NCI-H2196 (cell line): ENCODE data around the gene TBX21.

Experiments
- DNase-seq: peaks from one replicate; lab custom pipeline; 2025; ENCODE audit not compliant: unreplicated experiment; lab: John Stamatoyannopoulos, UW

The TBX21 gene

GRCh38 chr17:47712330-47713023 is 20.6 kb upstream of the TBX21 start:
- no peak for DNase-seq

GRCh38 chr17:47713980-47714700 is 18.9 kb upstream of the TBX21 start:
- DNase-seq = no peak

DNA sequence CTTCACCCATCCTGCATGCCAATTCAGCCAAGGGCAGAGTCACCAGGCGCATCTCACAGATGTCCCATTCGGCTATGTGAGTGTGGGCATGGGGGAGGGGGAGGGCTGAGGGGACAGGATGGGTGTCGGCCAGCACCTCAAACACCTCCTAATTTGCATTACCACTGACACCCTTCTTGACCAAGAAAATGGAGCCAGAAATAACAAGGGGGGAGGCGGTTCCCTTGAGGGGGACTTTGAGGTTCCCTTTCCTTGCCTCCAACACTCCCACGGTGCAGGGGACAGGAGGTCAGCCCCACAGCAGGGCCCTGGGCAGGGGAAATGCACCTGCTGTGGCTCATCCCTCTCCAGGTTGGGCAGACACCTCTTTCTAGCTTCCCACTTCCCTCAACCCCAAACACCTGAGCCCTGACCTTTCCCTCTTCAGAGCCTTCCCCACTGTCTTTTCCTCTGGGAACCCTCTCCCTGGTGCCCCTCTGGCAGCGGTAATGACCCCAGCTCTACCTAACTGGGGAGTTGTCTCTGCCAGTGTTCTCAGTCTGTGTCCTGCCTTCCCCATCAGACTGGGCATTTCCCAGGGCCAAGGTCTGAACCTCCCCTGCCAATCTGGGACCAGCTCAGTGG is 18.2 kb upstream of the TBX21 start:
- DNase-seq = no peak

GRCh38 chr17:47715669-47716325 is 17.2 kb upstream of the TBX21 start:
- DNase-seq = no peak

DNA sequence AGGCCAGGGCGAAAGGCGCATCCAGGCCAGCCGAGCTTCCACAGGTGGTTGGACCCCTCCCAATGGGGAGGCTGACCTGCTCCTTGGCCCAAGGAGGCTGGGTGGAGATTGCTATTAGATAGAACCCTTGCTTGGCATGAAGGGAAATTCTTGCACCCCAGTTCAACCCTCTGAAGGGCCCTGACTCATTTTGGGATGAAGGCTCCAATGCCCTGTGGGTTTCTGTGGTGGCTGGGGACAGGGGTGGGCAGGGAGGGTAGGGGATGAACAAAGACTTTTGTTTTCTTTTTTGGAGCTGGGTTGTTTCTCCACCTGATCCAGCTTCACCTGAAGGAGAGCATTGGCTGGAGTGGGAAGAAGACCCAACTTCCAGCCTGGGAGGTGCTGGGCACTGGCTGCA is 16.7 kb upstream of the TBX21 start:
- DNase-seq = no peak

GRCh38 chr17:47717261-47717697 is 15.8 kb upstream of the TBX21 start:
- no peak for DNase-seq

GRCh38 chr17:47717979-47718621 is 14.9 kb upstream of the TBX21 start:
- peak; percentile 29 for DNase-seq

GRCh38 chr17:47718634-47719405 is 14.2 kb upstream of the TBX21 start:
- DNase-seq = no peak

GRCh38 chr17:47719411-47720152 is 13.5 kb upstream of the TBX21 start:
- DNase-seq = no peak

DNA sequence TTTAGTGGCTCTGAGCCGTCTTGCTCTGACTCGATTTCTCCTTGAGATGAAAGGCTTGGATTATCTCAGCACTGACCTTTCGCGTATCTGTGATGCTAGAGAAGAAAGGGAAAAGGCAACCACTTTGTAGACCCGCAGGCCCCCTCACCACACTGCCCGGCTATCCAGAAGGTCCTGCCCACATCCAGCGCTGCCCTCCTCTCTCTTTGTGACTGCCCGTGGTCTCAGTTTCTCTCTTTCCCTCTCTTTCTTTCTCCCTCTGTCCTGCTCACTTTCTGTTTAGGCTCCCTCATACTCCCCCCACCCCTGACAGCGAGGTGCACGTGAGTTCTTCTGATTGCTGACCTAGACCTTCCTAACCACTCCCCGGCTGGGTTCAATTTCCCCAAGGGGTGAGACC is 12.8 kb upstream of the TBX21 start:
- DNase-seq = no peak

GRCh38 chr17:47720754-47721533 is 12.1 kb upstream of the TBX21 start:
- DNase-seq = peak; percentile 23

- no peak for DNase-seq
Observed at GRCh38 chr17:47721725-47722124, 11.3 kb upstream of the TBX21 start.

DNA sequence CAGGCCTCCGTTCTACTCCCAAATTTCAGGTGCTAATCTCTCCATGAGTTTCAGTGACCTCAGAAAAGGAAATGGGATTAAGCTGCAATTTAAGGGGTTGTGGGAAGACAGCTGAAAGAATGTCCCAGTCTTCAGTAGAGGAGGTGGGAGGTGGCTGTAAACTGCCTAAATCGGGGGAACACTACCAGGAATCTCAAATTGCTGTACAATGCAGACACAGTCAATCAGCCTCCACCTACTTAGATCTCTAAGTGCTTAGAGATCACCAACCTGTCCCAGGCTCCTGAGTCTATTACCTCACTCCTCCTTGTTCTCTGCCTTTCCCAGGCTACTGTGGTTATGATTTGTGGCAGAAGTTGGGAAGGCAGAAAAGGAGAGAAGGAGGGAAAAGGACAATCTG is 8.3 kb upstream of the TBX21 start:
- DNase-seq = no peak

GRCh38 chr17:47725446-47726111 is 7.5 kb upstream of the TBX21 start:
- no peak for DNase-seq

GRCh38 chr17:47726796-47727703 is 6.0 kb upstream of the TBX21 start:
- DNase-seq = no peak

GRCh38 chr17:47727704-47728036 is 5.4 kb upstream of the TBX21 start:
- no peak for DNase-seq

DNA sequence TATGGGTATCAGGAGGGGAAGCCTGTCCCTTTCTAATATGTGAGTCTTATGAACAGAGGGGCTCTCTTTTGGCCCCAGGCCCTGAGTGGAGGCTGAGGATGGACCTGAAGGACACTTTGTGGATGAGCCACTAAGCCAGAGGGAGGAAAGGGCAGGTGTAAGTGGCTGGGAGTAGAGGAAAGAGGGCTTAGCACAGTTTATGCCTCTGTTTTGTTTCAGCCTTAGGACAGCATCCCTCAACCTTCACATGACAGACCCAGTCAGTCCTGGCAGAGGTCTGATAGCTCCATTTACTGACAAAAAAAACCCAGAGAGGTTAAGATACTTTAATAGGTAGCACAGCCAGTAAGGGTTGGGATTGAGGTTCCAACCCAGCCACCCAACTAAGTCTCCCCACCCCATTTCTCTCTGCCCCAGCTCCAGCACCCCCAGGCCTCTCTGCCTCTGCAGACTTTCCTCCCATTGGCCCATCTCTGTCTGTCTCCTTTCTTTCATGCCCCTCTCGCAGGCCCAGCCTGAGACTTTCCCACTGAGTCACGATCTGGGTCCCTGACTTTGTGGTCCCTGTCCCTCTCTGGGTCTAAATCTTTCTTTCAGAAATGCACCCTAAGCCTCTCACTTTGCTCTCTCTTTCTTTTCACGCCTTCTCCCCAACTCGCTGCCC is 4.7 kb upstream of the TBX21 start:
- no peak for DNase-seq
